Loucy (cell line): ENCODE results near the gene LPP.

ENCODE experiments used
- H2AFZ ChIP-seq: fragments of 200-600 bp; sonication (generic); 2 replicates; pipeline ENCODE4 v1.6.0; 2016; ENCODE audit warnings: antibody characterized with exemption, mild to moderate bottlenecking, low read length, moderate library complexity
- H3F3A ChIP-seq: fragments of 200-600 bp; 2 replicates; pipeline ENCODE4 v1.6.0; 2016; ENCODE audit warnings: antibody characterized with exemption, low read depth, mild to moderate bottlenecking
- H3K27me3 ChIP-seq: fragments of 200-600 bp; sonication (generic); 2 replicates; pipeline ENCODE4 v1.6.1; 2014; ENCODE audit warnings: low read length, mild to moderate bottlenecking; ENCODE audit not compliant: insufficient read depth, poor library complexity, severe bottlenecking
- H3K36me3 ChIP-seq: fragments of 200-600 bp; sonication (generic); 2 replicates; pipeline ENCODE4 v1.6.1; 2016; ENCODE audit warnings: low read length; ENCODE audit not compliant: insufficient read depth
- H3K4me1 ChIP-seq: fragments of 200-600 bp; sonication (generic); 2 replicates; pipeline ENCODE4 v1.5.1; 2014; ENCODE audit warnings: low read length, mild to moderate bottlenecking; ENCODE audit not compliant: insufficient read depth, poor library complexity, severe bottlenecking
- H3K4me2 ChIP-seq: fragments of 200-600 bp; sonication (generic); 2 replicates; pipeline ENCODE4 v1.6.0; 2014; ENCODE audit warnings: antibody characterized with exemption, low read length, low read depth, mild to moderate bottlenecking; ENCODE audit not compliant: poor library complexity, severe bottlenecking
- H3K4me3 ChIP-seq: fragments of 200-600 bp; sonication (generic); 2 replicates; pipeline ENCODE4 v1.5.1; 2014; ENCODE audit warnings: low read length, mild to moderate bottlenecking, mixed read lengths; ENCODE audit not compliant: poor library complexity, severe bottlenecking
- H3K79me2 ChIP-seq: fragments of 200-600 bp; sonication (generic); 2 replicates; pipeline ENCODE4 v1.6.1; 2014; ENCODE audit warnings: low read length; ENCODE audit not compliant: insufficient read depth
- H3K9ac ChIP-seq: fragments of 200-600 bp; sonication (generic); 2 replicates; pipeline ENCODE4 v1.6.0; 2014; ENCODE audit warnings: mild to moderate bottlenecking, low read depth, low read length, moderate library complexity; ENCODE audit not compliant: poor library complexity, severe bottlenecking
- H3K9me2 ChIP-seq: fragments of 200-600 bp; sonication (generic); replicated peaks from 2 replicates; pipeline ENCODE4 v1.6.1; 2016; ENCODE audit warnings: low read depth, low read length, mixed read lengths
- H3K9me3 ChIP-seq: fragments of 200-600 bp; sonication (generic); 2 replicates; pipeline ENCODE4 v1.6.1; 2014; ENCODE audit warnings: mild to moderate bottlenecking, antibody characterized with exemption, low read length, low read depth; ENCODE audit not compliant: insufficient read depth
- H4K20me1 ChIP-seq: fragments of 200-600 bp; sonication (generic); 2 replicates; pipeline ENCODE4 v1.6.0; 2014; ENCODE audit warnings: antibody characterized with exemption, low read length, mild to moderate bottlenecking; ENCODE audit not compliant: insufficient read depth, poor library complexity, severe bottlenecking
- EZH2phosphoT487 ChIP-seq: fragments of 200-600 bp; IDR thresholded peaks from 2 replicates; pipeline ENCODE4 v1.6.1; 2018; ENCODE audit warnings: antibody characterized with exemption, mild to moderate bottlenecking, moderate library complexity, borderline replicate concordance
- TF ChIP-seq, protein P1 (sequence below): fragments of 200-600 bp; sonication (generic); conservative IDR thresholded peaks from 2 replicates; pipeline ENCODE4 v1.5.1; 2014; ENCODE audit warnings: mild to moderate bottlenecking, antibody characterized with exemption, low read length

Gene LPP

DNA sequence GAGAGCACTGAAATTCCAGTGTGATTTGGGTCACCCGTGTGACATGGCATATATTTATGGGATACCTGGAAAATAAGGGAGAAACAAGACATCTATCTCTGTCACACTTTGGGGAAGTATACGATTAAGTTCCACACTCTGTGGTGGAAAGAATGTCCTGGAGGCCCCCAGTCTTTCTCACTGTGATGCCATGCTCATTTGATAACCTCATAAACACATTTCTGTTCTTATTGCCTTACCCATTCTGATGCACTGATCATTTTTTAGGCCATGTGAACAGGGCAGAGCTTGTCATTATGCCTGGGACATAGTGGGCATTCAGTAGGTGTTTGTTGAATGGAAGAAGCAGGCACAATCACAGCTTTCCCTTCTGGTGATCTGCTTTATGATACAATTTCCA, 668.5 kb downstream of the LPP start:
- Histone ChIP-seq H3K9me2 (no peaks in the 10 kb centered on the region), H3K4me1 (peaks cover 11% of the 10 kb centered on the region), H3K36me3 (no peaks in the 10 kb centered on the region), H3K27me3 (no peaks in the 10 kb centered on the region), H2AFZ (no peak overlapping the region), H3K79me2 (no peaks in the 10 kb centered on the region), H4K20me1 (no peaks in the 10 kb centered on the region), H3K4me2 (no peak overlapping the region), H3K4me3 (no peak overlapping the region), H3F3A (no peaks in the 10 kb centered on the region), H3K9ac (no peak overlapping the region), H3K9me3 (no peaks in the 10 kb centered on the region)
- TF ChIP-seq EZH2phosphoT487, result no peak
- TF ChIP-seq, protein P1, sequence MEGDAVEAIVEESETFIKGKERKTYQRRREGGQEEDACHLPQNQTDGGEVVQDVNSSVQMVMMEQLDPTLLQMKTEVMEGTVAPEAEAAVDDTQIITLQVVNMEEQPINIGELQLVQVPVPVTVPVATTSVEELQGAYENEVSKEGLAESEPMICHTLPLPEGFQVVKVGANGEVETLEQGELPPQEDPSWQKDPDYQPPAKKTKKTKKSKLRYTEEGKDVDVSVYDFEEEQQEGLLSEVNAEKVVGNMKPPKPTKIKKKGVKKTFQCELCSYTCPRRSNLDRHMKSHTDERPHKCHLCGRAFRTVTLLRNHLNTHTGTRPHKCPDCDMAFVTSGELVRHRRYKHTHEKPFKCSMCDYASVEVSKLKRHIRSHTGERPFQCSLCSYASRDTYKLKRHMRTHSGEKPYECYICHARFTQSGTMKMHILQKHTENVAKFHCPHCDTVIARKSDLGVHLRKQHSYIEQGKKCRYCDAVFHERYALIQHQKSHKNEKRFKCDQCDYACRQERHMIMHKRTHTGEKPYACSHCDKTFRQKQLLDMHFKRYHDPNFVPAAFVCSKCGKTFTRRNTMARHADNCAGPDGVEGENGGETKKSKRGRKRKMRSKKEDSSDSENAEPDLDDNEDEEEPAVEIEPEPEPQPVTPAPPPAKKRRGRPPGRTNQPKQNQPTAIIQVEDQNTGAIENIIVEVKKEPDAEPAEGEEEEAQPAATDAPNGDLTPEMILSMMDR, result no peak

DNA sequence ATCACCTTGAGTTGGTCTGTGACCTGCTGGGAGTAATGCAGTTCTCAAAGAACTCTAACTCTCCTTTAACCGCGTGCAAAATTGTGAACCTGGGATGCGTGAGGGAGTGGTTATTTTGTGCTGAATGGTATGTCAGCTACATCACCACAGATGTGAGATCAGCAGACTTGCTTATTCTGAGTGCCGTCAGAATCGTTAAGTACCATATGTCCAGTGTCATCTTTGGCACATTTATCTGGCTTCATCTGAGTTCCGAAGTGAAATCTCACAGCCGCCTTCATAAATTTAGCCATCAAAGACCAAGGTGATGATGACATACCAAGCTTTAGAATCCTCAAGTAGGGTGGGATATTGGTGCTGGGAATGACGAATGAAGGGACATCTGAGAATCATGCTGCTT, 670.6 kb downstream of the LPP start:
- no peaks in the 10 kb centered on the region for H3K9me2 ChIP-seq
- H3K36me3 ChIP-seq, result no peaks in the 10 kb centered on the region
- H3K9ac ChIP-seq, result no peak overlapping the region
- H3K4me2 ChIP-seq, result no peak overlapping the region
- H3K79me2 ChIP-seq, result no peaks in the 10 kb centered on the region
- no peaks in the 10 kb centered on the region for H4K20me1 ChIP-seq
- H3K4me1 ChIP-seq, result peaks cover 11% of the 10 kb centered on the region
- TF ChIP-seq, protein P1, result no peak
- no peak for TF ChIP-seq EZH2phosphoT487
- no peaks in the 10 kb centered on the region for H3K27me3 ChIP-seq
- H3K4me3 ChIP-seq, result no peak overlapping the region
- H3F3A ChIP-seq, result no peaks in the 10 kb centered on the region
- H3K9me3 ChIP-seq, result no peaks in the 10 kb centered on the region
- no peak overlapping the region for H2AFZ ChIP-seq

DNA sequence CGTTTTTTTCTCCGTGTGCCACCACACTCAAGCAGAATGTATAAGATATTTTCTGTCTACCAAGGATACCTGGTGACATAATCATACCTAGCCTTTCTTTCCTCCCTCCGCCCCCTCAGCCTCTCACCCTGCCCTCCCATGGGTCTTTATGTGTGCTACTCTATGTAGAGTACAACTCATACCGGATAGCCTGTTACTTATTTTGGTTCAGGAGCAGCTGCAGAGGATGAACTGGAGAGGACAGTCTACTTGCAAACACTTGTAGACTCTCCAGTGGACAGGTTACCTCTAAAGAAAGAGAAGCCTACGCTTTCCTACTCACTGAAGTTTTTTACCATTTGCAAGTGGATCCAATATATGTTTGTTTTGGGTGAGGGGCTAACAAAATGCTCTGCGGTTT, 671.9 kb downstream of the LPP start:
- no peak for TF ChIP-seq EZH2phosphoT487
- TF ChIP-seq, protein P1, result no peak
- Histone ChIP-seq H4K20me1 (no peaks in the 10 kb centered on the region), H3K9ac (no peak overlapping the region), H3K9me3 (no peaks in the 10 kb centered on the region), H3K36me3 (no peaks in the 10 kb centered on the region), H3K4me3 (no peak overlapping the region), H3K9me2 (no peaks in the 10 kb centered on the region), H2AFZ (no peak overlapping the region), H3K79me2 (no peaks in the 10 kb centered on the region), H3K4me2 (no peak overlapping the region), H3F3A (no peaks in the 10 kb centered on the region), H3K4me1 (peaks cover 11% of the 10 kb centered on the region), H3K27me3 (no peaks in the 10 kb centered on the region)
